Activated CD4-positive, alpha-beta T cell treated with anti-CD3 and anti-CD28 coated beads, Interleukin-2, amount 10 ng/mL, durations not matched to agents 24 days and 14 days (primary cell): ENCODE results near the gene BARX1. TPM values are rescaled to one million over a fixed set of nuclear protein-coding genes. Genes with fewer than 3 reads are reported as not detected.

Experiments
- DNase-seq: peaks from one replicate; pipeline ENCODE4 v3.0.0; 2022
- H3K27ac Mint-ChIP-seq: one replicate; pipeline ENCODE4 v1.8.0; 2022; ENCODE audit warnings: mild to moderate bottlenecking, mixed read lengths
- H3K27me3 Mint-ChIP-seq: one replicate; pipeline ENCODE4 v1.8.0; 2022; ENCODE audit warnings: mixed read lengths
- H3K36me3 Mint-ChIP-seq: one replicate; pipeline ENCODE4 v1.8.0; 2022; ENCODE audit warnings: low read depth, mild to moderate bottlenecking, mixed read lengths
- H3K4me1 Mint-ChIP-seq: one replicate; pipeline ENCODE4 v1.8.0; 2021; ENCODE audit warnings: mixed read lengths
- H3K4me3 Mint-ChIP-seq: one replicate; pipeline ENCODE4 v1.8.0; 2022; ENCODE audit warnings: mild to moderate bottlenecking, moderate library complexity, mixed read lengths
- H3K9me3 Mint-ChIP-seq: one replicate; pipeline ENCODE4 v1.8.0; 2021; ENCODE audit warnings: mixed read lengths
- intact Hi-C: fragments of 100-400 bp; cut with micrococcal nuclease; formaldehyde crosslinking; loops from one replicate; pipeline ENCODE4 v1.15.1; 2023
- total RNA-seq: library from RNA; stranded (reverse); gene quantifications from 2 replicates; pipeline ENCODE4 v1.2.3, GENCODE V29; 2022

Gene BARX1
- total RNA-seq, 1 donor from 2014 or later = 0.61 TPM

DNA sequence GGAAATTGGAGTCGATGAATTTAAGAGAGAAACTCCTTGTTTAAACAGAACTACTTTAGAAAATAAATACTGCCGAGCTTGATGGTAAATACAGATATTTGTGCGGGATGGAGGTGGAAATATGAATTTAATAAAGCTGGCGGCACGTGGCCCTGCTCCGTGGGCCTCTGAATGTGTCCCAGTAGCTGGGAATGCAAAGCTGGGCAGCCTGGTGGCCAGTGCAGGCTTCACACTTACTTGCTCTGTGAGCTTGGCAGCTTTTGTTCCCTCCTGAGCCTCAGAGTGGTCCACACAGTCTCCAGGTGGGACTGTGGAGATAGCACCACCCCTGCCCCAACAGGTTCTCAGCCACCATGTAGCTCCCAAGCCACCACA, 45.9 kb downstream of the BARX1 start:
- no peaks in the 10 kb centered on the region for H3K27me3 Mint-ChIP-seq
- intact Hi-C loops = no loop called here
- no peaks in the 10 kb centered on the region for H3K9me3 Mint-ChIP-seq
- peaks cover 3% of the 10 kb centered on the region for H3K4me1 Mint-ChIP-seq
- no peak overlapping the region for H3K27ac Mint-ChIP-seq
- no peak for DNase-seq
- H3K4me3 Mint-ChIP-seq = no peak overlapping the region
- no peaks in the 10 kb centered on the region for H3K36me3 Mint-ChIP-seq

DNA sequence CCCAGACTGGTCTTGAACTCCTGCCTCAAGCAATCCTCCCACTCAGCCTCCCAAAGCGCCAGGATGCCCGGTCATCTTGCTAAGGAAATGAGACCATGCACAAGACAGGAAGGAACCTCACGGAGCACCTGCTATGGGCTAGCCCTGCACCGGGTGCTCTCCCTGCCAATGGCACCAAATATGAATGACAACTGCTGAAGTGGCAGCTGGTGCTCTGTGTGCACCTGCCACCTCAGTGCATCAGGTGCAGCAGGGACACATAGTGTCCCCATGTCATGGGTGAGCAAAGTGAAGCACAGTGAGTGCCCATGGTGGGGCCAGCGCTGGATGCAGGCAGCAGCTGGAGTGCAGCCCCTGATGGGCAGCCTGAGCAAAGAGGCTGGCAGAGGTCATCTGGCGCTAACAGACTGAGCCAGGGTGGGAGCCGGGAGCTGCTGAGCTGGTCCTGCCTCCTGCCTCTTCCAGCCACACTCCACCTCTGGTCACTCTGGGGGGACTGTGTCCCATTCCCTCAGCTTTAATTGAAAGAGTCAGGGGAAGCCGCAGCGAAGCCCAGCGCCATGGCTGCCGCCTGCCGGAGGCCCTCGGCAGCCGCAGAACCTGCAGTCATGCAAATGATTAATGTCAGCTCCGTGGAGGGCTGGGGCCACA, 46.4 kb downstream of the BARX1 start:
- no peak overlapping the region for H3K27ac Mint-ChIP-seq
- DNase-seq = peak; percentile 61
- no peaks in the 10 kb centered on the region for H3K27me3 Mint-ChIP-seq
- H3K4me3 Mint-ChIP-seq = no peak overlapping the region
- intact Hi-C loops = no loop called here
- H3K9me3 Mint-ChIP-seq = no peaks in the 10 kb centered on the region
- peaks cover 3% of the 10 kb centered on the region for H3K4me1 Mint-ChIP-seq
- no peaks in the 10 kb centered on the region for H3K36me3 Mint-ChIP-seq

- H3K9me3 Mint-ChIP-seq = no peaks in the 10 kb centered on the region
- H3K4me1 Mint-ChIP-seq = peaks cover 3% of the 10 kb centered on the region
- H3K36me3 Mint-ChIP-seq = no peaks in the 10 kb centered on the region
- no peak for DNase-seq
- no peak overlapping the region for H3K27ac Mint-ChIP-seq
- no peak overlapping the region for H3K4me3 Mint-ChIP-seq
- no peaks in the 10 kb centered on the region for H3K27me3 Mint-ChIP-seq
- intact Hi-C loops = no loop called here
These were observed 47.5 kb downstream of the BARX1 start for GRCh38 chr9:93907551-93908199.

GRCh38 chr9:93906195-93906880, 48.8 kb downstream of the BARX1 start:
- H3K4me3 Mint-ChIP-seq = no peak overlapping the region
- no peaks in the 10 kb centered on the region for H3K9me3 Mint-ChIP-seq
- no peak for DNase-seq
- peaks cover 3% of the 10 kb centered on the region for H3K4me1 Mint-ChIP-seq
- intact Hi-C loops = no loop called here
- no peaks in the 10 kb centered on the region for H3K27me3 Mint-ChIP-seq
- no peaks in the 10 kb centered on the region for H3K36me3 Mint-ChIP-seq
- no peak overlapping the region for H3K27ac Mint-ChIP-seq

GRCh38 chr9:93905473-93906133, 49.6 kb downstream of the BARX1 start:
- Mint-ChIP-seq H3K9me3 (no peaks in the 10 kb centered on the region), H3K36me3 (no peaks in the 10 kb centered on the region), H3K4me3 (no peak overlapping the region), H3K27ac (no peak overlapping the region), H3K27me3 (no peaks in the 10 kb centered on the region), H3K4me1 (peaks cover 3% of the 10 kb centered on the region)
- no peak for DNase-seq
- intact Hi-C loops = no loop called here

DNA sequence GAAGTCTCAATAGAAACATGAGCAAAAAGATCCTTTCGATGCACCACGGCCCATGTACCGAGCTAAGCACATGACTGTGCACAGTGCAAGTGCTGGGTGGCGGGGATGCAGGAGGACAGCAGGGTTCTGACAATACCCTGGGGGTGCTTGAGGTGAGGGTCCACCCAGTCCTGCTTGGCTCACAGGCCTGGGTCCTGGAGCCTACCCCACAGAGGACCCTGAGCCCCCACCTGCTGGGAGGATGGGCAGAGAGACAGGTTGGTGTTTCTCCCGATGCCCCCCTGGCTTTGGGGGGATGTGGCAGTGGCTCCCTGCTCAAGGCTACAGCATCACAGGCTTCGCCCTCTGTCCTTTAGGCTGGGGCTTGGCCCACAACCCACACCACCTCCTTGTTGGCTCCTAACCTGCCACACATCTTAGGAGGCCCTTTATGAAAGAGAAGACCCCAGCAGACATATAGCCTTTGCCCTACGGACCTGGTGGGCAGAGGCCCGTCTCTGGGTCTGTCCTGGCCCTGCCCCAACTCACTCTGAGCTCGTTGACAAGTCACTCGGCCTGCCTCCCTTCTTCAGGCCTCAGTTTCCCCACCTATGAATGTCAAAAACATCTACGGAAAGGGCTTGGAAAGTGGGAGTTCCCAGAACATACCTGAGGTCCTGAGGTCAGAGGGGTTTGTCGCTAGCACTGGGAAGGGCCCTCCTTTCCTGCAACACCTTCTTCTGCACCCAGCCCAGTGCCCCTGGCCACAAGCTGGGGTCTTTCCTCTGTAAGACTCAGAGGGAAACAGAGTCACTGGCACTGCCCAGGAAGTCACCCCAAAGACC, 50.3 kb downstream of the BARX1 start:
- Mint-ChIP-seq H3K9me3 (peaks cover 5% of the 10 kb centered on the region), H3K4me3 (no peak overlapping the region), H3K36me3 (no peaks in the 10 kb centered on the region), H3K27ac (no peak overlapping the region), H3K27me3 (no peaks in the 10 kb centered on the region), H3K4me1 (peaks cover 3% of the 10 kb centered on the region)
- intact Hi-C loops = no loop called here
- DNase-seq = no peak

- no peaks in the 10 kb centered on the region for H3K27me3 Mint-ChIP-seq
- no peak overlapping the region for H3K4me3 Mint-ChIP-seq
- peaks cover 2% of the 10 kb centered on the region for H3K4me1 Mint-ChIP-seq
- DNase-seq = no peak
- no peaks in the 10 kb centered on the region for H3K36me3 Mint-ChIP-seq
- H3K27ac Mint-ChIP-seq = no peak overlapping the region
- H3K9me3 Mint-ChIP-seq = peaks cover 5% of the 10 kb centered on the region
- intact Hi-C loops = no loop called here
These were observed 51.1 kb downstream of the BARX1 start for GRCh38 chr9:93903886-93904648.

GRCh38 chr9:93902780-93903655, 52.1 kb downstream of the BARX1 start:
- H3K4me3 Mint-ChIP-seq = no peak overlapping the region
- H3K36me3 Mint-ChIP-seq = no peaks in the 10 kb centered on the region
- peaks cover 5% of the 10 kb centered on the region for H3K9me3 Mint-ChIP-seq
- no peak overlapping the region for H3K27ac Mint-ChIP-seq
- no peak for DNase-seq
- peaks cover 5% of the 10 kb centered on the region for H3K4me1 Mint-ChIP-seq
- intact Hi-C loops = no loop called here
- no peaks in the 10 kb centered on the region for H3K27me3 Mint-ChIP-seq

- Mint-ChIP-seq H3K27me3 (no peaks in the 10 kb centered on the region), H3K36me3 (no peaks in the 10 kb centered on the region), H3K4me1 (peaks cover 9% of the 10 kb centered on the region), H3K4me3 (no peak overlapping the region), H3K27ac (no peak overlapping the region), H3K9me3 (peaks cover 5% of the 10 kb centered on the region)
- intact Hi-C loops = no loop called here
- DNase-seq = no peak
These were observed 52.9 kb downstream of the BARX1 start for GRCh38 chr9:93902051-93902779.
